ENCODE data around the gene RSAD1. TPM values are rescaled to one million over a fixed set of nuclear protein-coding genes. Genes with fewer than 3 reads are reported as not detected.

The RSAD1 gene
- total RNA-seq, 1 experiment from 2014 or later, result 28.7 TPM

GRCh38 chr17:50479522-50480141 is 972 bp downstream of the RSAD1 start:
- no TSS peak for BruUV-seq (replicated peaks)
- peak; percentile 71 for DNase-seq (ENCODE audit: unreplicated experiment)
- no peaks in the 10 kb centered on the region for H3K9me3 Mint-ChIP-seq (ENCODE audit: unreplicated experiment)
- ChIA-PET CTCF (interaction anchor here (0.5 to 2.4 kb wide), 39 partner anchors 8 to 387 kb away, joined by 3 to 38 read pairs (median 3); partner anchors contain the start of genes ACSF2, COL1A1 and LRRC59), POLR2A (interaction anchor here (0.6 to 2.3 kb wide), 35 partner anchors 8 to 279 kb away, joined by 3 to 42 read pairs (median 4); partner anchors contain the start of genes ACSF2, ANKRD40, EME1 and LRRC59)
- TF ChIP-seq, protein P1, sequence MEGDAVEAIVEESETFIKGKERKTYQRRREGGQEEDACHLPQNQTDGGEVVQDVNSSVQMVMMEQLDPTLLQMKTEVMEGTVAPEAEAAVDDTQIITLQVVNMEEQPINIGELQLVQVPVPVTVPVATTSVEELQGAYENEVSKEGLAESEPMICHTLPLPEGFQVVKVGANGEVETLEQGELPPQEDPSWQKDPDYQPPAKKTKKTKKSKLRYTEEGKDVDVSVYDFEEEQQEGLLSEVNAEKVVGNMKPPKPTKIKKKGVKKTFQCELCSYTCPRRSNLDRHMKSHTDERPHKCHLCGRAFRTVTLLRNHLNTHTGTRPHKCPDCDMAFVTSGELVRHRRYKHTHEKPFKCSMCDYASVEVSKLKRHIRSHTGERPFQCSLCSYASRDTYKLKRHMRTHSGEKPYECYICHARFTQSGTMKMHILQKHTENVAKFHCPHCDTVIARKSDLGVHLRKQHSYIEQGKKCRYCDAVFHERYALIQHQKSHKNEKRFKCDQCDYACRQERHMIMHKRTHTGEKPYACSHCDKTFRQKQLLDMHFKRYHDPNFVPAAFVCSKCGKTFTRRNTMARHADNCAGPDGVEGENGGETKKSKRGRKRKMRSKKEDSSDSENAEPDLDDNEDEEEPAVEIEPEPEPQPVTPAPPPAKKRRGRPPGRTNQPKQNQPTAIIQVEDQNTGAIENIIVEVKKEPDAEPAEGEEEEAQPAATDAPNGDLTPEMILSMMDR (IDR thresholded peaks at IDR 0.05; ENCODE audit: unreplicated experiment), result peak; percentile 50
- H3K27ac Mint-ChIP-seq (ENCODE audit: low read depth, unreplicated experiment), result peak overlapping the region; percentile 7
- intact Hi-C loops (cut with micrococcal nuclease), result loop anchor here (1.0 to 5.0 kb wide), 4 partner anchors 83 to 363 kb away; partner anchors contain the start of gene TMEM92
- peaks cover 25% of the 10 kb centered on the region for H3K4me1 Mint-ChIP-seq (ENCODE audit: insufficient read depth, unreplicated experiment)
- no peaks in the 10 kb centered on the region for H3K27me3 Mint-ChIP-seq (ENCODE audit: insufficient read depth, unreplicated experiment)
- peaks cover 39% of the 10 kb centered on the region for H3K36me3 Mint-ChIP-seq (ENCODE audit: insufficient read depth, unreplicated experiment)
- H3K4me3 Mint-ChIP-seq (ENCODE audit: unreplicated experiment), result peak overlapping the region; percentile 69

GRCh38 chr17:50480142-50480764 is 1.6 kb downstream of the RSAD1 start:
- H3K36me3 Mint-ChIP-seq (ENCODE audit: insufficient read depth, unreplicated experiment), result peaks cover 45% of the 10 kb centered on the region
- intact Hi-C loops (cut with micrococcal nuclease), result loop anchor here (5.0 kb wide), 1 partner anchor 362 kb away; no protein-coding TSS in a partner anchor
- H3K4me1 Mint-ChIP-seq (ENCODE audit: insufficient read depth, unreplicated experiment), result peaks cover 25% of the 10 kb centered on the region
- TF ChIP-seq, protein P1 (IDR thresholded peaks at IDR 0.05; ENCODE audit: unreplicated experiment), result no peak
- DNase-seq (ENCODE audit: unreplicated experiment), result no peak
- no peaks in the 10 kb centered on the region for H3K27me3 Mint-ChIP-seq (ENCODE audit: insufficient read depth, unreplicated experiment)
- no peaks in the 10 kb centered on the region for H3K9me3 Mint-ChIP-seq (ENCODE audit: unreplicated experiment)
- no TSS peak for BruUV-seq (replicated peaks)
- ChIA-PET POLR2A (interaction anchor here (0.6 to 2.3 kb wide), 13 partner anchors 9 to 228 kb away, joined by 3 to 15 read pairs (median 6); partner anchors contain the start of genes ACSF2, ANKRD40, EME1 and MRPL27), CTCF (interaction anchor here (0.7 to 5.0 kb wide), 18 partner anchors 21 to 279 kb away, joined by 3 to 68 read pairs (median 4); partner anchors contain the start of gene LRRC59)
- no peak overlapping the region for H3K27ac Mint-ChIP-seq (ENCODE audit: low read depth, unreplicated experiment)
- H3K4me3 Mint-ChIP-seq (ENCODE audit: unreplicated experiment), result peak overlapping the region; percentile 69

DNA sequence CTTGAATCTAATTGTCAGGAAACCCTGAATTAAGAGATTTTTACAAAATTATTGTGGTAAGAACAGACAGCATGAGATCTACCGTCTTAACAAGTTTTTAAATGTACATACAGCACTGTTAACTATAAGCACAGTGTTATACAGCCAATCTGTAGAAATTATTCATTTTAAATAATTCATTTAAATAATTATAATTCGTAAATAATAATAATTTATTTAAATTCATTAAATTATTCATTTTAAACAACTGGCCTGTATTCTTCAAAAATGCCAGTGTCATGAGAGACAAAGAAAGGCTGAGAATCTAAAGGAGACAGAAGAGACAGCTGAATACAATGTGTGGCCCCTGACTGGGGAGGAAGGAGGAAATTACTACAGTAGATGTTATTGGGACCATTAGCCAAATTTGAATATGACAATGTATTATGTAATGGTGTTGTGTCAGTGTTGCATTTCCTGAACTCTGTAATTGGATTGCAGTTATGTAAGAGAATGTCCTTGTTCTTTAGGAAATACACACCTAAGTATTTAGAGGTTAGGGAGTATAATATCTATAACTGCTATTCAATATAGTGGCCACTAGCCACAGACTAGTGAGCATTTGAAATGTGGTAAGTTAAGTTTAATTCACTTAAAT is 2.3 kb downstream of the RSAD1 start:
- Mint-ChIP-seq H3K27ac (ENCODE audit: low read depth, unreplicated experiment) (peak overlapping the region; percentile 35), H3K27me3 (ENCODE audit: insufficient read depth, unreplicated experiment) (no peaks in the 10 kb centered on the region), H3K9me3 (ENCODE audit: unreplicated experiment) (no peaks in the 10 kb centered on the region), H3K4me3 (ENCODE audit: unreplicated experiment) (no peak overlapping the region), H3K36me3 (ENCODE audit: insufficient read depth, unreplicated experiment) (peaks cover 50% of the 10 kb centered on the region), H3K4me1 (ENCODE audit: insufficient read depth, unreplicated experiment) (peaks cover 25% of the 10 kb centered on the region)
- TF ChIP-seq, protein P1 (IDR thresholded peaks at IDR 0.05; ENCODE audit: unreplicated experiment), result no peak
- DNase-seq (ENCODE audit: unreplicated experiment), result no peak
- BruUV-seq (replicated peaks), result TSS peak; percentile 25
- CTCF ChIA-PET, result interaction anchor here (0.9 to 8.1 kb wide), 5 partner anchors 18 to 214 kb away, joined by 3 to 80 read pairs (median 7); no protein-coding TSS in a partner anchor
- POLR2A ChIA-PET, result interaction anchor here (1.0 kb wide), 1 partner anchor 62 kb away, joined by 4 read pairs; no protein-coding TSS in a partner anchor
- intact Hi-C loops (cut with micrococcal nuclease), result loop anchor here (5.0 kb wide), 1 partner anchor 361 kb away; no protein-coding TSS in a partner anchor
